ENCODE results near the gene RAX2.
"Not testable (repeated sequence)": the region's sequence is repeated elsewhere in the genome, so short reads cannot be mapped to it uniquely, and the experiment has no call there.

RAX2 gene

GRCh38 chr19:3766520-3766919 lies 5.5 kb downstream of the RAX2 start:
- no peak overlapping the region for H3K27ac Mint-ChIP-seq
- H3K9me3 Mint-ChIP-seq, result no peaks in the 10 kb centered on the region
- H3K4me1 Mint-ChIP-seq (ENCODE audit: low read depth), result peaks cover 15% of the 10 kb centered on the region
- no peaks in the 10 kb centered on the region for H3K27me3 Mint-ChIP-seq
- H3K4me3 Mint-ChIP-seq, result no peak overlapping the region
- intact Hi-C loops (cut with micrococcal nuclease), result no loop called here
- H3K36me3 Mint-ChIP-seq (ENCODE audit: low read depth), result peaks cover 55% of the 10 kb centered on the region

DNA sequence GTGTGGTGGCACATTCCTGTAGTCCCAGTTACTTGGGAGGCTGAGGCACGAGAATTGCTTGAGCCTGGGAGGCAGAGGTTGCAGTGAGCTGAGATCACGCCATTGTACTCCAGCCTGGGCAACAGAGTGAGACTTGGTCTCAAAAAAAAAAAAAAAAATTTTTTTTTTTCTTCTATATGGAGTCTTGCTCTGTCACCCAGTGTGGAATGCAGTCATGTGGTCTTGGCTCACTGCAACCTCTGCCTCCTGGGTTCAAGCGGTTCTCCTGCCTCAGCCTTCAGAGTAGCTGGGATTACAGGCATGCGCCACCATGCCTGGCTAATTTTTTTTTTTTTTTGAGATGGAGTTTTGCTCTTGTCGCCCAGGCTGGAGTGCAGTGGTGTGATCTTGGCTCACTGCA lies 6.3 kb downstream of the RAX2 start:
- H3K27me3 Mint-ChIP-seq; H3K4me3 Mint-ChIP-seq; H3K27ac Mint-ChIP-seq; H3K9me3 Mint-ChIP-seq; intact Hi-C loops (cut with micrococcal nuclease): not testable (repeated sequence)
- Mint-ChIP-seq H3K4me1 (ENCODE audit: low read depth) (peaks cover 21% of the 10 kb centered on the region), H3K36me3 (ENCODE audit: low read depth) (peaks cover 62% of the 10 kb centered on the region)

DNA sequence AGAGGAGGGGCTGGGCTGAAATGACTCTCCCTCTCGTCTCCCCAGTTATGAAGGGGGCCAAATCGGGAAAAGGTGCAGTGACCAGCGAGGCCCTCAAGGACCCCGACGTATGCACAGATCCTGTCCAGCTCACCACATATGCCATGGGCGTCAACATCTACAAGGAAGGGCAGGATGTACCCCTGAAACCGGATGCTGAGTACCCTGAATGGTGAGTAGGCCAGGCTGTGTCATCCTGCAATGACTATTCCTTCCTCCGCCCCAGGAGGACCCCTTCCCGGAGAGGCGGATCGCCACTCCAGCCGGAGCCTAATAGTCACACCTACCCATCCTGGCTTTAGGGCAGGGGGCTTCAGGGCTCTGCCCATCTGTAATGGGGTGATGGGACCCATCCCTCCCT lies 6.9 kb downstream of the RAX2 start:
- H3K9me3 Mint-ChIP-seq, result no peaks in the 10 kb centered on the region
- no peak overlapping the region for H3K27ac Mint-ChIP-seq
- H3K36me3 Mint-ChIP-seq (ENCODE audit: low read depth), result peaks cover 62% of the 10 kb centered on the region
- intact Hi-C loops (cut with micrococcal nuclease), result no loop called here
- no peaks in the 10 kb centered on the region for H3K27me3 Mint-ChIP-seq
- peaks cover 26% of the 10 kb centered on the region for H3K4me1 Mint-ChIP-seq (ENCODE audit: low read depth)
- no peak overlapping the region for H3K4me3 Mint-ChIP-seq

- H3K4me1 Mint-ChIP-seq (ENCODE audit: low read depth), result peaks cover 37% of the 10 kb centered on the region
These were observed 9.2 kb downstream of the RAX2 start, which contains the start of gene MRPL54 for GRCh38 chr19:3762501-3763459. TSS of gene MRPL54 (plus strand) at chr19:3762682. CDS start at chr19:3762701, 19 bp downstream.

GRCh38 chr19:3762130-3762473 lies 9.9 kb downstream of the RAX2 start:
- H3K27ac Mint-ChIP-seq, result peak overlapping the region; percentile 96
- no peaks in the 10 kb centered on the region for H3K27me3 Mint-ChIP-seq
- peak overlapping the region; percentile 96 for H3K4me3 Mint-ChIP-seq
- intact Hi-C loops (cut with micrococcal nuclease), result loop anchor here (5.0 kb wide), 1 partner anchor 60 kb away; no protein-coding TSS in a partner anchor
- peaks cover 37% of the 10 kb centered on the region for H3K4me1 Mint-ChIP-seq (ENCODE audit: low read depth)
- H3K36me3 Mint-ChIP-seq (ENCODE audit: low read depth), result peaks cover 62% of the 10 kb centered on the region
- no peaks in the 10 kb centered on the region for H3K9me3 Mint-ChIP-seq

More at GRCh38 chr19:3762501-3763459, 9.2 kb downstream of the RAX2 start, which contains the start of gene MRPL54:
- peaks cover 62% of the 10 kb centered on the region for H3K36me3 Mint-ChIP-seq (ENCODE audit: low read depth)
- peak within 1 kb of the TSS; percentile 96 for H3K27ac Mint-ChIP-seq
- H3K4me3 Mint-ChIP-seq, result peak within 1 kb of the TSS; percentile 96
- H3K27me3 Mint-ChIP-seq, result no peaks in the 10 kb centered on the region
- intact Hi-C loops (cut with micrococcal nuclease), result loop anchor here (5.0 kb wide), 1 partner anchor 60 kb away; no protein-coding TSS in a partner anchor
- H3K9me3 Mint-ChIP-seq, result no peaks in the 10 kb centered on the region

DNA sequence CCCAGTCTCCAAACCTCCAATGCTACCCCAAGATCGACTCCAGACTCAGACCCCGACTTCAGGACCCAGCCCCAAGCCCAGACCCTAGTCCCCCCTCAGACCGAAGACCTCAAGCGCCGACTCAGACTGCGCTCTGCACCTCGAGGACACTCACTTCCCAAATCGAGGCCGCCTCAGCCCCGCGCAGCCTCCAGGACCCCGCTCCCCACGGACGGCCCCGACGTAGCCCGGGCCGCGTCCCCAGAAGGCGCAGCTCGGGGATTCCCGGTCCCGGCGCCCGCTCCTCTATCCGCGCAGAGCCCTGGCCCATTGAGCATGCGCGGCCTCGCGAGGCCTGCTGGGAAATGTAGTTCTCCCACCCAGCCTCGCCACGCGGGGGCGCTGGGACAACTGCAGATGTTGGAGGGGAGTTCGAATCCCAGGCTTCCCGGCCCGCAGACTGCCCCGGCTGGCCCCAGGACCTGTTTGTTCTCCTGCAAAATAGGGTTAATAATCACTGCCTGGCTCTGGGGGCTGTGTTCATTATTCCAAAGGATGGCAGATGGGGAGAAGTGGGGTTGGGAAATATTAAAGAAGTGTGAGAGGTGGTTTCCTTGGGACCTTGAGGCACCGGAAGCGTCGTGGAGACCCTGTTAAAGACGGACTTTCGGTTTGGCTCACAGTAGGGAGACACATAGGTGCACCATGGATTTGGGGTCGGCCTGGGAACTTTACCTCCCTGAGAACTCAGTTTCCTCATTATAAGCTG lies 10.5 kb downstream of the RAX2 start, which contains the start of gene APBA3:
Gene APBA3, minus strand, starts transcription at position 311 of the 748 bp plus-strand sequence. CDS start 1,428 bp downstream, outside the sequence.
- Mint-ChIP-seq H3K4me3 (peak within 1 kb of the TSS; percentile 96), H3K36me3 (ENCODE audit: low read depth) (peaks cover 61% of the 10 kb centered on the region), H3K27ac (peak within 1 kb of the TSS; percentile 96), H3K4me1 (ENCODE audit: low read depth) (peaks cover 35% of the 10 kb centered on the region), H3K27me3 (no peaks in the 10 kb centered on the region), H3K9me3 (no peaks in the 10 kb centered on the region)
- intact Hi-C loops (cut with micrococcal nuclease), result loop anchor here (5.0 kb wide), 1 partner anchor 61 kb away; no protein-coding TSS in a partner anchor

- H3K4me3 Mint-ChIP-seq, result peak overlapping the region; percentile 96
- intact Hi-C loops (cut with micrococcal nuclease), result loop anchor here (5.0 kb wide), 1 partner anchor 61 kb away; no protein-coding TSS in a partner anchor
- peaks cover 58% of the 10 kb centered on the region for H3K36me3 Mint-ChIP-seq (ENCODE audit: low read depth)
- H3K27ac Mint-ChIP-seq, result peak overlapping the region; percentile 96
- H3K4me1 Mint-ChIP-seq (ENCODE audit: low read depth), result peaks cover 29% of the 10 kb centered on the region
- H3K27me3 Mint-ChIP-seq, result no peaks in the 10 kb centered on the region
- H3K9me3 Mint-ChIP-seq, result no peaks in the 10 kb centered on the region
These were observed 11.1 kb downstream of the RAX2 start for GRCh38 chr19:3760871-3761361.

DNA sequence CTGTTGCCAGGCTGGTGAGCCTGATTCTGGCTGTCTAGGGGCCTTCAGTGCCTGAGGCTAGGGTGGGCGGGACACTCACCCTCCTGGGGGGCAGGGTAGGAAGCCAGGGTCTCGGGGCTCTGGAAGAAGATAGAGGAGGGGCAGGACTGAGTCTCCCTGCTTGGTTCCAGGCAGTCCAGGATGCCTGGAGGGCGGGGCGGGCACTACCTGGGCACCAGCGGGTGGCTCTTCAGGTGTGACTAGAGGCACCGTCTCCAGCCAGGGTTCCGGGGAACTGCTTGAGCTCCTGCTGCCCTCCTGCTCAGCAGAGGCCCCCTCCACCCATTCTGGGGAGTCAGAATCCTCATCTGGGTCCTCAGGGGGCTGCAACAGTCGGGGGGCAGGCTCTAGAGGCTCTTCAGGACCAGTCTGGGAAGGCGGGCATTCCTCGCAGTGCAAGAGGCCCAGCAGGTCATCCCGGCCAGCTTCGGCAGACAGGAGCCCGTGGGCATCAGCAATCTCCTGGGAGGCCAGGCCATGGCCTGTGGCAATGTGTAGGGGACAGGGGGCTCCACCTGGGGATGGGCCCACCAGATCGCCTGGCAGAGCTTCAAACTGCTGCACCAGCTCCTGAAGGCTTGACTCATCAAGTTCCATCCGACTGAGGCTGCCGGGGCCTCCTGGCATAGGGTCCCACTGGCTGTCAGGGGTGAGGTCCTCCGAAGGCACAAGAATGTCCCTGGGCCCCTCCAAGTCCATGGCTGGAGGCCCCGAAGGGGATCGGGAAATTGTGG lies 12.4 kb downstream of the RAX2 start:
- Mint-ChIP-seq H3K4me1 (ENCODE audit: low read depth) (peaks cover 29% of the 10 kb centered on the region), H3K27ac (no peak overlapping the region), H3K9me3 (no peaks in the 10 kb centered on the region), H3K36me3 (ENCODE audit: low read depth) (peaks cover 57% of the 10 kb centered on the region), H3K4me3 (no peak overlapping the region), H3K27me3 (no peaks in the 10 kb centered on the region)
- intact Hi-C loops (cut with micrococcal nuclease), result loop anchor here (5.0 kb wide), 1 partner anchor 63 kb away; no protein-coding TSS in a partner anchor

DNA sequence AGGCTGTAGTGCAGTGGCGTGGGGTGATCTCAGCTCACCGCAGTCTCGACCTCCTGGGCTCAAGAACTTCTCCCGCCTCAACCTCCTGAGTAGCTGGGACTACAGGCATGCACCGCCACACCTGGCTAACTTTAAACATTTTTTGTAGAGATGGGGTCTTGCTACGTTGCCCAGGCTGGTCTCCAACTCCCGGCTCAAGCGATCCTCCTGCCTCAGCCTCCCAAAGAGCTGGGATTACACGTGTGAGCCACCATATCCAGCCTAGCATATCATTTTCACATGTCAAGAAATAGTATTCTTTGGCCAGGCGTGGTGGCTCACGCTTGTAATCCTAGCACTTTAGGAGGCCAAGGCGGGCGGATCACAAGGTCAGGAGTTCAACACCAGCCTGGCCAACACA lies 13.7 kb downstream of the RAX2 start:
- H3K27me3 Mint-ChIP-seq; intact Hi-C loops (cut with micrococcal nuclease); H3K27ac Mint-ChIP-seq; H3K9me3 Mint-ChIP-seq; H3K4me3 Mint-ChIP-seq: not testable (repeated sequence)
- peaks cover 29% of the 10 kb centered on the region for H3K4me1 Mint-ChIP-seq (ENCODE audit: low read depth)
- H3K36me3 Mint-ChIP-seq (ENCODE audit: low read depth), result peaks cover 71% of the 10 kb centered on the region

GRCh38 chr19:3757705-3758104 lies 14.3 kb downstream of the RAX2 start:
- H3K4me3 Mint-ChIP-seq, result not testable (repeated sequence)

GRCh38 chr19:3753631-3754410 lies 18.2 kb downstream of the RAX2 start:
- H3K27me3 Mint-ChIP-seq, result no peaks in the 10 kb centered on the region
- H3K4me1 Mint-ChIP-seq (ENCODE audit: low read depth), result no peaks in the 10 kb centered on the region
- peaks cover 90% of the 10 kb centered on the region for H3K36me3 Mint-ChIP-seq (ENCODE audit: low read depth)
- H3K9me3 Mint-ChIP-seq, result no peaks in the 10 kb centered on the region
- intact Hi-C loops (cut with micrococcal nuclease), result no loop called here
- H3K4me3 Mint-ChIP-seq, result no peak overlapping the region
- H3K27ac Mint-ChIP-seq, result no peak overlapping the region

More at GRCh38 chr19:3757705-3758104, 14.3 kb downstream of the RAX2 start:
- intact Hi-C loops (cut with micrococcal nuclease); H3K27me3 Mint-ChIP-seq; H3K27ac Mint-ChIP-seq; H3K9me3 Mint-ChIP-seq: not testable (repeated sequence)
- Mint-ChIP-seq H3K36me3 (ENCODE audit: low read depth) (peaks cover 77% of the 10 kb centered on the region), H3K4me1 (ENCODE audit: low read depth) (peaks cover 29% of the 10 kb centered on the region)

- Mint-ChIP-seq H3K4me1 (ENCODE audit: low read depth) (no peaks in the 10 kb centered on the region), H3K9me3 (no peaks in the 10 kb centered on the region)
These were observed 19.5 kb downstream of the RAX2 start for GRCh38 chr19:3752492-3752891.

More at GRCh38 chr19:3752492-3752891, 19.5 kb downstream of the RAX2 start:
- no peak overlapping the region for H3K27ac Mint-ChIP-seq
- H3K4me3 Mint-ChIP-seq, result no peak overlapping the region
- peaks cover 77% of the 10 kb centered on the region for H3K36me3 Mint-ChIP-seq (ENCODE audit: low read depth)
- intact Hi-C loops (cut with micrococcal nuclease), result no loop called here
- no peaks in the 10 kb centered on the region for H3K27me3 Mint-ChIP-seq
